B cell (primary cell): Measurements from ENCODE around the gene TSPAN9.

Source experiments
- CTCF ChIP-seq: fragments of 200-600 bp; IDR thresholded peaks from one replicate; pipeline ENCODE4 v1.8.0; 2022; ENCODE audit warnings: antibody characterized with exemption, mild to moderate bottlenecking
- EZH2 ChIP-seq: IDR thresholded peaks from 2 replicates; pipeline ENCODE4 v1.6.1; 2012; ENCODE audit warnings: borderline replicate concordance, low read depth, mild to moderate bottlenecking, moderate library complexity, low read length; ENCODE audit not compliant: insufficient read depth, poor library complexity, severe bottlenecking

GRCh38 chr12:3197131-3197818, 120.1 kb downstream of the TSPAN9 start:
- TF ChIP-seq CTCF (no peak), EZH2 (no peak)
